Progenitor cell of endocrine pancreas (in vitro differentiated cells): ENCODE data around the gene ANKDD1A. TPM values are rescaled to one million over a fixed set of nuclear protein-coding genes. Genes with fewer than 3 reads are reported as not detected.

Source experiments
- DNase-seq: peaks from one replicate; pipeline ENCODE4 v3.0.0; 2021; ENCODE audit warnings: low spot score; ENCODE audit not compliant: unreplicated experiment
- H3K27ac Mint-ChIP-seq: 2 replicates; pipeline ENCODE4 v1.8.0; 2021; ENCODE audit warnings: mild to moderate bottlenecking, moderate library complexity, mixed read lengths
- H3K27me3 Mint-ChIP-seq: 2 replicates; pipeline ENCODE4 v1.8.0; 2021; ENCODE audit warnings: mixed read lengths
- H3K36me3 Mint-ChIP-seq: 2 replicates; pipeline ENCODE4 v1.8.0; 2022; ENCODE audit warnings: mixed read lengths; ENCODE audit not compliant: insufficient read depth
- H3K4me1 Mint-ChIP-seq: 2 replicates; pipeline ENCODE4 v1.8.0; 2021; ENCODE audit warnings: low read depth, mixed read lengths
- H3K4me3 Mint-ChIP-seq: 2 replicates; pipeline ENCODE4 v1.8.0; 2021; ENCODE audit warnings: low read depth, mild to moderate bottlenecking, moderate library complexity, mixed read lengths
- H3K9me3 Mint-ChIP-seq: 2 replicates; pipeline ENCODE4 v1.8.0; 2021; ENCODE audit warnings: low read depth, mixed read lengths
- long read RNA-seq: library from polyadenylated mRNA; unstranded; transcript quantifications from one replicate; pipeline ENCODE4 v2.0.0, GENCODE V29; 2020
- total RNA-seq: library from RNA; stranded (reverse); gene quantifications from 2 replicates; pipeline ENCODE4 v1.2.1, GENCODE V29; 2021
- TF ChIP-seq, protein P1 (sequence below): fragments of 200-600 bp; sonication (generic); IDR thresholded peaks from one replicate; pipeline ENCODE4 v1.5.0; 2021; ENCODE audit warnings: antibody characterized with exemption, mild to moderate bottlenecking; ENCODE audit not compliant: unreplicated experiment

ANKDD1A gene
- total RNA-seq, result 1.4 and 2.0 TPM in 2 replicates
- long read RNA-seq, partial matches to known transcripts, result 0 of 3 reads
- long read RNA-seq, other reads (novel, unspliced or antisense), result 3 of 3 reads

DNA sequence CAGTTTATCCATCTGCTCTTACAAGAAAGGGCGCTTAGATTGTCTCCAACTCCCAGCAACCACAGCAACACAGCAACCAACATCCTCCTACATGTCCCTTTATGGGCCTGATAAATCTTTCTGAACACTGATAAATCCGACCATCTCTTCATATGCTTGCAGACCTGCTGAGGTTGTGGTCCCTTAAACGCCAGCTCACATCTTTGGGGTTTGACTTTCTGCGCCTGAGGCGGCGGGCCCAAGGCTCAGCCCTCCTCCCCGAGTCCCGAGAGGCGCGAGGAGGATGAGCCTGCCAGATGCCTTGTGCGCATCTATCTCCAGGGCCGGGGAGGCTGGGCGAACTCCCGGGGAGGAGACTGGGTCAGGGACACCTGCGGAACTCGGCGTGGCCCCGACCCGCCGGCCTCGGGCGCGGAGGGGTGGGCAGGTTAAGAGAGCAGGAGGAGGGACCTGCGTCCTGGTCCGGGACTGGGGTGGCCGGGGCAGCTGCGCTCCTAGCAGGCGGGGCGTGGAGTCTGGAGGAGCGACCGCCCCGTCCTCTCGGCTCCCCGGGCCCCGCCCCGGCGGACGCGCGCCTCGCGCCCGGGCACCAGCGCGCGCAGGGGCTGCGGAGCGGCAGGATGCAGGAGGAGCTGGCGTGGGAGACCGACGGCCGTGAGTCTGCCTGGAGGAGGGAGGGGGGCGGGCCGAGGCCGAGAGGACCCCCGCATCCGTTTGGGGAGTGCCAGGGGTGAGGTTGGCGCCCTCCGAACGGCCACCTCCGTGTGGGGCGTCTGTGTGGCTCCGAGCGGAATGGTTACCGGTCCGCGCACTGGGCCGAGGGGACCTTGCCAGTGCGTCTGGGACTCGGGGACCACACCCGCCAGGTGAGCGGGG, at the start of gene ANKDD1A:
Gene ANKDD1A (plus strand): TSS at position 592 of the 876 bp plus-strand sequence. CDS start 29 bp downstream, at position 621.
- Mint-ChIP-seq H3K36me3 (no peaks in the 10 kb centered on the region), H3K27ac (peak within 1 kb of the TSS; percentile 77), H3K4me1 (peaks cover 7% of the 10 kb centered on the region), H3K27me3 (peaks cover 56% of the 10 kb centered on the region), H3K4me3 (peak within 1 kb of the TSS; percentile 67), H3K9me3 (no peaks in the 10 kb centered on the region)
- TF ChIP-seq, protein P1, sequence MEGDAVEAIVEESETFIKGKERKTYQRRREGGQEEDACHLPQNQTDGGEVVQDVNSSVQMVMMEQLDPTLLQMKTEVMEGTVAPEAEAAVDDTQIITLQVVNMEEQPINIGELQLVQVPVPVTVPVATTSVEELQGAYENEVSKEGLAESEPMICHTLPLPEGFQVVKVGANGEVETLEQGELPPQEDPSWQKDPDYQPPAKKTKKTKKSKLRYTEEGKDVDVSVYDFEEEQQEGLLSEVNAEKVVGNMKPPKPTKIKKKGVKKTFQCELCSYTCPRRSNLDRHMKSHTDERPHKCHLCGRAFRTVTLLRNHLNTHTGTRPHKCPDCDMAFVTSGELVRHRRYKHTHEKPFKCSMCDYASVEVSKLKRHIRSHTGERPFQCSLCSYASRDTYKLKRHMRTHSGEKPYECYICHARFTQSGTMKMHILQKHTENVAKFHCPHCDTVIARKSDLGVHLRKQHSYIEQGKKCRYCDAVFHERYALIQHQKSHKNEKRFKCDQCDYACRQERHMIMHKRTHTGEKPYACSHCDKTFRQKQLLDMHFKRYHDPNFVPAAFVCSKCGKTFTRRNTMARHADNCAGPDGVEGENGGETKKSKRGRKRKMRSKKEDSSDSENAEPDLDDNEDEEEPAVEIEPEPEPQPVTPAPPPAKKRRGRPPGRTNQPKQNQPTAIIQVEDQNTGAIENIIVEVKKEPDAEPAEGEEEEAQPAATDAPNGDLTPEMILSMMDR, result no peak
- peak; percentile 54 for DNase-seq

DNA sequence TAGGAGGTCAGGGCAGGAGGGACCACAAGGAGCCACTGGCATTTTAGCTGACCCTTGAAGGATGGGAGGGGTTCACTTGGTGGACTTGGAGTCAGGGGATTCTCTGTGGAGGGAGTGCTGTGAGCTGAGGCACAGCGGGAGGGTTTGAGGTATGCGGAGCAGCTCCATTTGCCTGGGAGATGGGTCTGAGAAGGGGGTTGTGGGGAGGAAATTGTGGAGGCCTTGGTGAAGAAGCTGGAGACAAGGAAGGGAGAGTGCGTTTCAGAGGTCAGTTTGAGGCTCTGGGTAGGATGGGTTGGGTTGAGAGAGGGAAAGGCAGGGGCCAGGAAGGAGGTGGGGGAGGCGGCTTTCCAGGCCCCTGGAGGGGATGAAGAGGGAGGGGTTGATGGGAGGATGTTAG, 49.7 kb upstream of the ANKDD1A start:
- Mint-ChIP-seq H3K36me3 (no peaks in the 10 kb centered on the region), H3K9me3 (no peaks in the 10 kb centered on the region), H3K27me3 (no peaks in the 10 kb centered on the region), H3K4me3 (no peak overlapping the region), H3K4me1 (peaks cover 7% of the 10 kb centered on the region), H3K27ac (no peak overlapping the region)
- DNase-seq, result no peak
- TF ChIP-seq, protein P1, result no peak

DNA sequence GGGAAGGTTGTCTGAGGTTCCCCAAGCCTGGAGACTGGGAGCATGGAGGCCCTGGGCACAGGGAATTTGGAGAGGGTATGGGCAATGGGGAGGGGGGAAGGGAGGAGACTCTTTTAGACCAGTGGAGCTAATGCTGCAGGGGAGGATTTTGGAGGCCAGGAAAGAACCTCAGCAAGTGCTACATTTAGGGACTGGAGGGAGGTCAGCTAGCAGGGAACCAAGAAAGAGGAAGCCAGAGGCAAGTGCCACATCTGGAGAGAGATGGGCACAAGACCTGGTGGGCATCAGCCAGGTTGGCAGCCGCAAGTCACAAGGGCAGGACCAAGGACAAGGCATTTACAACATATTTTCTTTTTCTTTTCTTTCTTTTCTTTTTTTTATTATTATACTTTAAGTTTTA, 49.3 kb upstream of the ANKDD1A start:
- Mint-ChIP-seq H3K9me3 (no peaks in the 10 kb centered on the region), H3K27ac (no peak overlapping the region), H3K4me3 (no peak overlapping the region), H3K27me3 (no peaks in the 10 kb centered on the region), H3K4me1 (peaks cover 2% of the 10 kb centered on the region), H3K36me3 (no peaks in the 10 kb centered on the region)
- TF ChIP-seq, protein P1, result no peak
- no peak for DNase-seq

DNA sequence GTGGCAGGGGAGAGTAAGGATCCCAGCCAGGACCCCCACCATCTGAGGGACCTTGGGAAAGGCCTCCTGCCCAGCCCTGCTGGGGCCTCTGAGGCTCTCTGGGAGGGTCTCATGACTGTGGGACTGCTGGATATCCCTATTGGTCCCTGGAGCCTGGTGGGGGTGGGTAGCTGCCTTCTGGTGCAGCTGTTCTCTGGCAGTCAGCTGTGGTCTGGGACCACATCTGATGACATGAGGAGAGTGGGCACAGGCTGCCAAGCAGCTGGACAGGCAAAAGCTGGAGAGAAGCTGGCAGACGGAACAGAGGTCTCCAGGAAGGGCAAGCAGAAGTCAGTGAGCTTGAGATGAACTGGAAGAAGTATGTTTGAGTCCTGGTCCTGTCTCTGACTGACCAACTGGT, 47.6 kb upstream of the ANKDD1A start:
- Mint-ChIP-seq H3K36me3 (no peaks in the 10 kb centered on the region), H3K4me3 (no peak overlapping the region), H3K27ac (no peak overlapping the region), H3K4me1 (no peaks in the 10 kb centered on the region), H3K9me3 (no peaks in the 10 kb centered on the region), H3K27me3 (no peaks in the 10 kb centered on the region)
- TF ChIP-seq, protein P1, result no peak
- no peak for DNase-seq

DNA sequence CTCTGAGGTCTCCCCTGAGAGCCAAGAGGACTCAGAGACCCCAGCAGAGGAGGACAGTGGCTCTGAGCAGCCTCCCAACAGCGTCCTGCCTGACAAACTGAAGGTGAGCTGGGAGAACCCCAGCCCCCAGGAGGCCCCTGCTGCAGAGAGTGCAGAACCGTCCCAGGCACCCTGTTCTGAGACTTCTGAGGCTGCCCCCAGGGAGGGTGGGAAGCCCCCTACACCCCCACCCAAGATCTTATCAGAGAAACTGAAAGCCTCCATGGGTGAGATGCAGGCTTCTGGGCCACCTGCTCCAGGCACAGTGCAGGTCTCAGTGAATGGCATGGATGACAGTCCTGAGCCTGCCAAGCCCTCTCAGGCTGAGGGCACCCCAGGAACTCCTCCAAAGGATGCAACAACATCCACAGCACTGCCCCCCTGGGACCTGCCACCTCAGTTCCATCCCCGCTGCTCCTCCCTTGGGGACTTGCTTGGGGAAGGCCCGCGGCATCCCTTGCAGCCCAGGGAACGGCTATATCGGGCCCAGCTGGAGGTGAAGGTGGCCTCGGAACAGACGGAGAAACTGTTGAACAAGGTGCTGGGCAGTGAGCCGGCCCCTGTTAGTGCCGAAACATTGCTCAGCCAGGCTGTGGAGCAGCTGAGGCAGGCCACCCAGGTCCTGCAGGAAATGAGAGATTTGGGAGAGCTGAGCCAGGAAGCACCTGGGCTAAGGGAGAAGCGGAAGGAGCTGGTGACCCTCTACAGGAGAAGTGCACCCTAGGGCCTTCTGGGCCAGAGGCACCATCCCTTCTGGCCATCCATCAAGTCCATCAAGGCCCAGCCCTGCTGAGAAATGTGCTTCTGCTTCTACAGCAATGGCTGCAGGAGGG, 46.3 kb upstream of the ANKDD1A start:
- Mint-ChIP-seq H3K4me3 (no peak overlapping the region), H3K4me1 (no peaks in the 10 kb centered on the region), H3K9me3 (no peaks in the 10 kb centered on the region), H3K27ac (no peak overlapping the region), H3K27me3 (no peaks in the 10 kb centered on the region), H3K36me3 (no peaks in the 10 kb centered on the region)
- no peak for DNase-seq
- TF ChIP-seq, protein P1, result no peak
